SH-SY5Y (cell line): ENCODE results near the gene C9orf78.

Experiments used
- GATA2 ChIP-seq: IDR thresholded peaks from 2 replicates; pipeline ENCODE4 v1.6.1; 2011; ENCODE audit warnings: mild to moderate bottlenecking, low read depth, low read length
- GATA3 ChIP-seq: IDR thresholded peaks from 2 replicates; pipeline ENCODE4 v1.6.1; 2011; ENCODE audit warnings: low read depth, mild to moderate bottlenecking, low read length, moderate library complexity

Gene C9orf78

GRCh38 chr9:129835128-129835859 lies at the start of gene C9orf78, which contains the start of gene USP20:
Gene C9orf78, minus strand, starts transcription at chr9:129835275. Its CDS starts 54 bp downstream, at chr9:129835221.
Gene USP20, plus strand, starts transcription at chr9:129835458. Its CDS starts 17,098 bp downstream, at chr9:129852556.
- no peak for TF ChIP-seq GATA3
- TF ChIP-seq GATA2: no peak

GRCh38 chr9:129884220-129885017 lies 49.3 kb upstream of the C9orf78 start:
- TF ChIP-seq GATA3 (no peak), GATA2 (no peak)

GRCh38 chr9:129881547-129882324 lies 46.7 kb upstream of the C9orf78 start:
- no peak for TF ChIP-seq GATA2
- TF ChIP-seq GATA3: no peak

- no peak for TF ChIP-seq GATA3
- TF ChIP-seq GATA2: no peak
Observed at GRCh38 chr9:129880654-129881546, 45.8 kb upstream of the C9orf78 start.

- TF ChIP-seq GATA3: no peak
- TF ChIP-seq GATA2: no peak
Observed at GRCh38 chr9:129879991-129880653, 45.0 kb upstream of the C9orf78 start.

- TF ChIP-seq GATA2 (no peak), GATA3 (no peak)
Observed at GRCh38 chr9:129879103-129879699, 44.1 kb upstream of the C9orf78 start.

- no peak for TF ChIP-seq GATA3
- no peak for TF ChIP-seq GATA2
Observed at GRCh38 chr9:129878291-129878690, 43.2 kb upstream of the C9orf78 start.

GRCh38 chr9:129876815-129877214 lies 41.7 kb upstream of the C9orf78 start:
- TF ChIP-seq GATA3: no peak
- TF ChIP-seq GATA2: no peak

GRCh38 chr9:129875687-129876395 lies 40.8 kb upstream of the C9orf78 start:
- TF ChIP-seq GATA3: no peak
- TF ChIP-seq GATA2: no peak

GRCh38 chr9:129875181-129875611 lies 40.1 kb upstream of the C9orf78 start:
- no peak for TF ChIP-seq GATA3
- no peak for TF ChIP-seq GATA2

- TF ChIP-seq GATA3: no peak
- TF ChIP-seq GATA2: no peak
Observed at GRCh38 chr9:129874261-129875101, 39.4 kb upstream of the C9orf78 start.
